ENCODE results near the gene ACTR5.

ACTR5 gene

GRCh38 chr20:38730167-38730988, 17.9 kb upstream of the ACTR5 start:
- Histone ChIP-seq H3K27ac (no peak overlapping the region), H3K4me3 (ENCODE audit: low read depth, low read length) (no peak overlapping the region), H3K27me3 (replicated peaks) (peaks cover 55% of the 10 kb centered on the region), H3K36me3 (replicated peaks) (no peaks in the 10 kb centered on the region)
- in situ Hi-C loops (cut with HindIII; ENCODE audit: low pct_ligation_motif_present, low sequenced_read_pairs) = loop anchor here (25.0 kb wide), 1 partner anchor 93 kb away; no protein-coding TSS in a partner anchor
- DNase-seq = no peak
- no peak for TF ChIP-seq CTCF (IDR thresholded peaks at IDR 0.05; ENCODE audit: low read depth, low read length, missing control alignments)

- no peaks in the 10 kb centered on the region for H3K36me3 ChIP-seq (replicated peaks)
- H3K4me3 ChIP-seq (ENCODE audit: low read depth, low read length) = peak overlapping the region; percentile 9
- peak; percentile 99 for TF ChIP-seq CTCF (IDR thresholded peaks at IDR 0.05; ENCODE audit: low read depth, low read length, missing control alignments)
- H3K27ac ChIP-seq = no peak overlapping the region
- peak; percentile 22 for DNase-seq
- in situ Hi-C loops (cut with HindIII; ENCODE audit: low pct_ligation_motif_present, low sequenced_read_pairs) = loop anchor here (25.0 kb wide), 1 partner anchor 94 kb away; no protein-coding TSS in a partner anchor
- peaks cover 47% of the 10 kb centered on the region for H3K27me3 ChIP-seq (replicated peaks)
These were observed 17.1 kb upstream of the ACTR5 start for GRCh38 chr20:38730989-38731737.

- in situ Hi-C loops (cut with HindIII; ENCODE audit: low pct_ligation_motif_present, low sequenced_read_pairs) = loop anchor here (25.0 kb wide), 1 partner anchor 94 kb away; no protein-coding TSS in a partner anchor
- DNase-seq = no peak
- TF ChIP-seq CTCF (IDR thresholded peaks at IDR 0.05; ENCODE audit: low read depth, low read length, missing control alignments) = no peak
- H3K4me3 ChIP-seq (ENCODE audit: low read depth, low read length) = no peak overlapping the region
- peaks cover 41% of the 10 kb centered on the region for H3K27me3 ChIP-seq (replicated peaks)
- H3K27ac ChIP-seq = no peak overlapping the region
- H3K36me3 ChIP-seq (replicated peaks) = no peaks in the 10 kb centered on the region
These were observed 16.5 kb upstream of the ACTR5 start for GRCh38 chr20:38731738-38732113.

- in situ Hi-C loops (cut with HindIII; ENCODE audit: low pct_ligation_motif_present, low sequenced_read_pairs) = loop anchor here (25.0 kb wide), 1 partner anchor 96 kb away; no protein-coding TSS in a partner anchor
These were observed 15.3 kb upstream of the ACTR5 start for GRCh38 chr20:38732981-38733380.

DNA sequence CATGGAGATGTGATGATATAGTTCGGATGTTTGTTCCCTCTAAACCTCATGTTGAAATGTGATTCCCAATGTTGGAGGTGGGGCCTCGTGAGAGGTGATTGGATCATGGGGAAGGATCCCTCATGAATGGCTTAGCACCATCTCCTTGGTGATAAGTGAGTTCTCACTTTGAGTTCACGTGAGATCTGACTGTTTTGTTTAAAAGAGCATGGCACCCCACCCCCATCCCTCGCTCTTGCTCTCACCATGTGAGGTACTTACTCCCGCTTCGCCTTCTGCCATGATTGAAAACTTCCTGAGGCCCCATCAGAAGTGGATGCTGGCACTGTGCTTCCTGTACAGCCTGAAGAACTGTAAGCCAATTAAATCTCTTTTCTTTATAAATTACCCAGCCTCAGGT, 13.1 kb upstream of the ACTR5 start:
- TF ChIP-seq CTCF (IDR thresholded peaks at IDR 0.05; ENCODE audit: low read depth, low read length, missing control alignments) = no peak
- peaks cover 9% of the 10 kb centered on the region for H3K27me3 ChIP-seq (replicated peaks)
- no peak overlapping the region for H3K4me3 ChIP-seq (ENCODE audit: low read depth, low read length)
- in situ Hi-C loops (cut with HindIII; ENCODE audit: low pct_ligation_motif_present, low sequenced_read_pairs) = loop anchor here (25.0 kb wide), 1 partner anchor 98 kb away; no protein-coding TSS in a partner anchor
- no peaks in the 10 kb centered on the region for H3K36me3 ChIP-seq (replicated peaks)
- DNase-seq = no peak
- H3K27ac ChIP-seq = no peak overlapping the region

More at GRCh38 chr20:38732981-38733380, 15.3 kb upstream of the ACTR5 start:
- no peak overlapping the region for H3K27ac ChIP-seq
- H3K4me3 ChIP-seq (ENCODE audit: low read depth, low read length) = no peak overlapping the region
- no peaks in the 10 kb centered on the region for H3K36me3 ChIP-seq (replicated peaks)
- peaks cover 29% of the 10 kb centered on the region for H3K27me3 ChIP-seq (replicated peaks)
- TF ChIP-seq CTCF (IDR thresholded peaks at IDR 0.05; ENCODE audit: low read depth, low read length, missing control alignments) = no peak
- no peak for DNase-seq

Measured in brain microvascular endothelial cell (primary cell).